ENCODE results near the gene REXO1.

Gene REXO1

GRCh38 chr19:1847684-1848398 is 442 bp downstream of the REXO1 start:
- DNase-seq, result no peak

GRCh38 chr19:1847348-1847683 is 967 bp downstream of the REXO1 start:
- no peak for DNase-seq

- no peak for DNase-seq
These were observed 1.6 kb downstream of the REXO1 start for GRCh38 chr19:1846517-1847204.

GRCh38 chr19:1845642-1846041 is 2.6 kb downstream of the REXO1 start:
- DNase-seq, result no peak

GRCh38 chr19:1845125-1845515 is 3.2 kb downstream of the REXO1 start:
- no peak for DNase-seq

- no peak for DNase-seq
These were observed 3.7 kb downstream of the REXO1 start for GRCh38 chr19:1844513-1845124.

GRCh38 chr19:1843646-1844394 is 4.5 kb downstream of the REXO1 start:
- DNase-seq, result no peak

GRCh38 chr19:1843116-1843515 is 5.2 kb downstream of the REXO1 start:
- DNase-seq, result no peak

GRCh38 chr19:1841209-1841924 is 6.9 kb downstream of the REXO1 start:
- no peak for DNase-seq

GRCh38 chr19:1840541-1841115 is 7.7 kb downstream of the REXO1 start:
- no peak for DNase-seq

- no peak for DNase-seq
These were observed 8.4 kb downstream of the REXO1 start for GRCh38 chr19:1839658-1840540.

GRCh38 chr19:1837625-1838105 is 10.6 kb downstream of the REXO1 start:
- DNase-seq, result peak; percentile 61

- no peak for DNase-seq
These were observed 11.1 kb downstream of the REXO1 start for GRCh38 chr19:1837222-1837565.

- DNase-seq, result no peak
These were observed 11.6 kb downstream of the REXO1 start for GRCh38 chr19:1836458-1837221.

GRCh38 chr19:1833540-1833939 is 14.7 kb downstream of the REXO1 start:
- no peak for DNase-seq

GRCh38 chr19:1832046-1832663 is 16.1 kb downstream of the REXO1 start:
- DNase-seq, result no peak

- DNase-seq, result no peak
These were observed 17.3 kb downstream of the REXO1 start for GRCh38 chr19:1830978-1831377.

GRCh38 chr19:1830568-1830967 is 17.7 kb downstream of the REXO1 start:
- no peak for DNase-seq

GRCh38 chr19:1829958-1830357 is 18.3 kb downstream of the REXO1 start:
- no peak for DNase-seq
